Left lobe of liver (tissue), 2 donors: Measurements from ENCODE around the gene AACS. TPM values are rescaled to one million over a fixed set of nuclear protein-coding genes. Genes with fewer than 3 reads are reported as not detected.
"Not testable (repeated sequence)": the region's sequence is repeated elsewhere in the genome, so short reads cannot be mapped to it uniquely, and the experiment has no call there.

Source experiments
- ATAC-seq: fragments of 200-7000 bp; cut with Tn5 transposase; one replicate; pipeline ENCODE4 v1.9.1; 2020; ENCODE audit warnings: mild to moderate bottlenecking, moderate library complexity
- DNase-seq: peaks from one replicate; pipeline ENCODE4 v3.0.0-alpha.2; 2020; ENCODE audit warnings: low spot score
- total RNA-seq: library from RNA; stranded (reverse); gene quantifications from one replicate; pipeline ENCODE4 v1.2.1, GENCODE V29; 2021
- donor health status: DM: no; HTN: no; CAD: no; lungs with moderate emphysema.
- donor health status: DM: no; HTN: yes; CAD: no.

Gene AACS
- total RNA-seq, 1 donor from 2014 or later, result 3.6 TPM

DNA sequence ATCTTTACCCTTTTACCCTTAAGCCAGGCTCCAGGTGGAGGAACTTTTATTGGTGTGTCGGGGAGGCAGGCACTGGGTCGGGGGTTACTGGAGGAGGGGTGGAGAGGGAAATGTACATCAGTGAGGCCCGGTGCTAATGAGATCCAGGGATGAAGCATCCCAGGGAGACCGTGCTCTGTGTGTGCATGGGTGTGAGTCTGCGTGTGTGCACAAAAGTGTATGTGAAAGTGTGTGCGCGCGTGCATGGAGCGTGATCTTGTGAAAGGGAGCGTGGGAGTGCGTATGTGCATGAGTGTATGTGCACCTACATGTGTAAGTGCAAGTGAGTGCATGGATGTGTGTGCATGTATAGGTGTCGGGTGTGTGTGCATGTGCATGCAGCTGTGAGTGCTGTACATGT lies 55.3 kb downstream of the AACS start:
- no peak for ATAC-seq
- DNase-seq, result no peak

DNA sequence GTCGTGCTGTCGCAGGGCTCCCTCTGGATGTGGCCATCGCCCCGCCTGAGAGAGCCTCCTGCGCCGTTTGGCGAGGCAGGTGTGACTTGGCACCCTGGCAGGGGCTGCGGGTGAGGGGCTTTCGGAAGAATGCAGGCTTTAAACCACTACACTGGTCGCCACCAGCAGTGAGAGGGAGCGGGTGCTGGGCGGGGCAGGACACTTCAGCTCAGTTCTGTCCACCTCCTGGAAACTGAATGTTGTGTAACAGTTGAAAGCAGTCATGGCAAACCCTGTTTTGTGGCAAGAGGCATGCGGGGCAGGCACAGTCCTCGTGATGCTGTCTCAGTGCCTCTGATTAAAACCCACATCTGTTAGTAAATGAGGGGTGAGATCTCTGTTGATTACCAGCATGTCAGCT lies 55.9 kb downstream of the AACS start:
- no peak for DNase-seq
- ATAC-seq, result no peak

DNA sequence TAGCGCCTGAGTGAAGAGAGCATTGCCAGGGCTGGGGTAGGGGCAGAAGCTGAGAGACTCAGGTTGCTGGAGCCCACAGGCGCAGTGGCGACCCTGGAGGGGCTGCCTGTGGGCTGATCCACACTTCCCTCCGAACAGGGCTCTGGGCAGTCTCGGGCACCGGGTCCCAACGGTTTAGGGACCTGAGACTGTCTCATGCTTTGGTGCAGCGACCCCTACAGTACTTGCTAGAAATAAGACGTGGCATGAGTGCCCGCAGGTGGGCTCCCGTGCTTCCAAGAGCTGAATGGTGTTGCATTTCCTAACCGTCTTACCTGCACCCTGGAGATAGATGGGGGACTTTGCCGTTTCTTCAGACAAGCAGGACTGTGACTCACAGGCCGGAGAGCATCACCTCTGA lies 57.4 kb downstream of the AACS start:
- DNase-seq (no peak), ATAC-seq (no peak)

DNA sequence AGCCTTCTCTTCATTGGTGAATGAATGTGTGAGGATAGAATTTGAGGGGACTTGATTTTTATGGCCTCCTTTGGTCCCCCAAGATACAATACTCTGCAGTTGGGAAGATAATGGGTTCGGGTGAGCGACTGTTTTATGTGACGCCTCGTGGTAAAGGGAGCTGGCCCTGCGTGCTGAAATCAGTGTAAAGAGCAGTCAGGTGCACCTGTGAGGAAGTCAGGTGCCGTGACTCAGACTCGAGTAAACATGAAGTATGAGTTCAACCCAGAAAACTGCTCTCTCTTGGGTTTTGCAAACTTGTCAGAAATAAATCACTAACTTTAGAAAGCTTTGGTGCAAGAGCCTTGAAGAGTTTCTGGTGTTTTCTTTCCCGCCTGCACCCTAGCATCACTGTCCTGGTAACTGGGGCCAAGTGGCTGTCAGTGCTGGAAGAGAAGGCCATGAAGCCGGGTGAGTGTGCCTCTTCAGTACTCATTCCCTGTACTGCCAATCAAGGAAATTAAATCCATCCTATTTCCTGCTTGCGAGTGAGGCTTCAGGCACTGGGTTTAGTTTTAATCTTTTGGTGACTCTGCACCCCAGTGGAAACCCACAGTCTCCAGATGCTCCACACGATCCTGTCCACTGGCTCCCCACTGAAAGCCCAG lies 59.2 kb downstream of the AACS start:
- DNase-seq (no peak), ATAC-seq (no peak)

GRCh38 chr12:125125271-125125670 lies 60.0 kb downstream of the AACS start:
- ATAC-seq (no peak), DNase-seq (no peak)

GRCh38 chr12:125128439-125129178 lies 63.4 kb downstream of the AACS start:
- ATAC-seq, result no peak
- DNase-seq, result no peak

DNA sequence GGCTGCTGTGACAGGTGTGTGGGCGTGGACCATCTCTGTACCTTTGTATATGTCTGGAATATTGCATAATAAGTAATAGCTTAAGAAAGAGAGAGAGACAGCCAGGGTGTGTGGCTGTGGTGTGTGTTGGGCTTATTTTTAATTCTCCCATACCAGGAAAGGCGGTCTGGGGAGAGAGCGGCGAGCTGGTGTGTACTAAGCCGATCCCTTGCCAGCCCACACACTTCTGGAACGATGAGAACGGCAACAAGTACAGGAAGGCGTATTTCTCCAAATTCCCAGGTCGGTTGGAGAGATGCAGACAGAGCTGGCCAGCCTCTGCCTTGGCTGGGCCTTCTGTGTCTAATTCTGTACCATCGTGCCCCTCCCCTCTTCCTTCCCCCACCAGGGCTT lies 63.9 kb downstream of the AACS start:
- DNase-seq, result no peak
- ATAC-seq, result no peak

DNA sequence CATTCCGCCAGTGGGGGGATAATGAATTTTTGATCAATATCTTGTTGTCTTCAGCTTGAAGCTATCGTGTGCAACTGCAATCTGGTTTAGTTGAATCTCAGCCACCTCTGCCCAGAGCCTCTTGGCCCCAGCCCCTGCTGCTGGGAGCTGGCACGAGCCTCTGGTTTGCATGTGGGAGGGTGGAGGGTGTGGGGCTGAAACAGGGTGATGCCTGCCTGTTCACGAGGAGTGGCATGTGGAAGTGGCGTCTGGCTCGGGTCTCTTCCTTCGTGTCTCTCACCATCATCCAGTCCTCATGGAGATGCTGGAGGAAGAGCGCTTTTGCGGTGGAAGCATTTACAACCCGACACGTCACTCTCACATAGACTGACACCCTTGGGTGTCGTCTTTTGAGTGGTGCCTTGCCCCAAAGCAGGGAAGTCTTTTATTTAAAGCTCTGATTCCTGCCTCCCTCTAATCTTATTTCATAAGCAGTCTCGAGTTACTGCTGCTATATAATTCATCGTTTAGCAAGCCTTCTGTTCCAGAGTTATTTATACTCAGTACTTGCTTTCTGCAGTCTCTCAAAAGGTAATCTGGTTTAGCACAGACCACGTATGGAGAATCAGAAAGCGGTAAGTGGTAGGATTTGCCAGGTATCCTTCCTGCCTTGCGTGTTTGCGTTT lies 64.5 kb downstream of the AACS start:
- DNase-seq (no peak), ATAC-seq (no peak)

DNA sequence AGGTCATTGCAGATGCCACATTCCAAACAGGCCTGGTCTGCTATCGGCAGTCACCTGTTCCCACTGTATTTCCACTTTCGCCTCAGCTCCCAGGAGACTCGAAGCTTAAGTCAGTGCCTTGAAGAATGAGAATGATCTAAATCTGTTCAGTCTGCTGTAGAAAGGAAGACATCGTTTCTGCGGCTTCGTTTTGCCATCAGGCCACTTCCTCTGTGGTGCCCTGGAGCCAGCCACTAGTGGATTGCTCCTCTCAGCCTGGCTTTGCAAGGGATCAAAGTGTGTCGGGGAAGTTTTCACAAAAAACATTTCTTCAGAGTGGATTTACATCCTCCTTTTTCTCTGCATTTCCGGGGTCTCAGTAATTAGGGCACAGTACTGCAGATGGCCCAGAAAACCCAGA lies 66.7 kb downstream of the AACS start:
- no peak for ATAC-seq

GRCh38 chr12:125132698-125133400 lies 67.6 kb downstream of the AACS start:
- no peak for ATAC-seq
- DNase-seq, result no peak

More for the DNA sequence above, 66.7 kb downstream of the AACS start:
- DNase-seq, result no peak

DNA sequence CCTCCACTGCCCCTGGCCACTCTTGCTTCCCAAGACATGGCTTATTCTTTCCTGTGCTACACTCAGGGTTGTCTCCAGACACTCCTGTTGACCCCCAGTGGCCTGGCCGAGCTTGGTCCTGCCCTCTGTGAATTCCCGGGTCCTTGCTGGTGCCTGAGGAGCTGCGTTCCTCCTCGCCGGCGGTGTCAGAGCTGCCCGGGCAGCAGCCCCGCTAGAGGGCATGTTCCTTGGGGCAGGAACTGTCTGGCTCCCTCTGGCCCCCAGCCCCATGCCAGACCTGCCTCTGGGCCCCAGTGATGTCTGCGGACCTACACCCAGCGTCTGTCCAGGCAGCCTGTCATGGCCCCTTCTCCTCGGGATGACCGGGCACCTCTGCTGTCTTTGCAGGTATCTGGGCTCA lies 68.4 kb downstream of the AACS start:
- ATAC-seq (no peak), DNase-seq (no peak)

DNA sequence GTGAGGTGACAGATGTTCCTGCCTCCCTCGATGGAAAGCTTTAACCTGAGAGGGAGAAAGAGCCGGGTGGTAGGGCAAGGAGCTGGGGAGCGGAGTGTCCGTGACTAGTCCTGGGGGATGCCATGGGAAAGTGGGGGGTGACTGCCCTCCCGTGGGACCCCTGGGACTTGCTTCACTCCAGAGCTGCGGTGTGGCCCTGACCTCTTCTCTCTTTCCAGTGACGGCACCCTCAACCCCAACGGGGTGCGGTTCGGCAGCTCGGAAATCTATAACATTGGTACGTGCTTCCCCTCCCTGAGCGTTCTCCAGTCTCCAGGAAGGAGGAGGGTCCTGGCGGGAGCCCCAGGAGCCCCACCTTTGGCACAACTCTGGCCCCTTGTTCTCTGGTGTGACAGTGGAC lies 69.3 kb downstream of the AACS start:
- ATAC-seq (no peak), DNase-seq (no peak)

DNA sequence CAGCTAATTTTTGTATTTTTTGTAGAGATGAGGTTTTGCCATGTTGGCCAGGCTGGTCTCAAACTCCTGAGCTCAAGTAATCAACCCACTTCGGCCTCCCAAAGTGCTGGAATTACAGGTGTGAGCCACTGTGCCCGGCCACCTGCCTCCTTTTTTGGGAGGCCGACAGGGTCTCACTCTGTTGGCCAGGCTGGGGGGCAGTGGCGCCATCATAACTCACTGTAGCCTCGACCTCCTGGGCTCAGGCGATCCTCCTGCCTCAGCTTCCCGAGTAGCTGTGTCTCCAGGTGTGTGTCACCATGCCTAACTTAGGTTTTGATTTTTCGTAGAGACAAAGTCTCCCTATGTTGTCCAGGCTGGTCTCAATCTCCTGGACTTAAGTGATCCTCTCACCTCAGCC lies 70.7 kb downstream of the AACS start:
- ATAC-seq (no peak), DNase-seq (no peak)

DNA sequence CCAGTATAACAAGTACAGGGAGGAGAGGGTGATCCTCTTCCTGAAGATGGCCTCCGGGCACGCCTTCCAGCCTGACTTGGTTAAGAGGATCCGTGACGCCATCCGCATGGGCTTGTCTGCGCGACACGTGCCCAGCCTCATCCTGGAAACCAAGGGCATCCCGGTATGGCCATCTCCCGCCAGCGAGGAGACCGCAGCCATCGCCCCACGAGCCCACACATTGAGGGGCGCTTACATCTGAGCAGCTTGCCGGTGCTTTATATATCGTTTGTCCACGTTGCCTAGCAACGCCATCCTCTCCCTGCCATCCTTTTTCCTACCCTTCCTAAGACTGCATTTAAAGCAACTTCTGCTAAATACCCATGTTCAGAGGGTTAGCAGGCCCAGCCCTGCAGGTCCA lies 71.5 kb downstream of the AACS start:
- DNase-seq (no peak), ATAC-seq (no peak)

GRCh38 chr12:125137766-125138344 lies 72.6 kb downstream of the AACS start:
- DNase-seq (no peak), ATAC-seq (no peak)

- DNase-seq (no peak), ATAC-seq (no peak)
These were observed 75.3 kb downstream of the AACS start for GRCh38 chr12:125140279-125141209.

DNA sequence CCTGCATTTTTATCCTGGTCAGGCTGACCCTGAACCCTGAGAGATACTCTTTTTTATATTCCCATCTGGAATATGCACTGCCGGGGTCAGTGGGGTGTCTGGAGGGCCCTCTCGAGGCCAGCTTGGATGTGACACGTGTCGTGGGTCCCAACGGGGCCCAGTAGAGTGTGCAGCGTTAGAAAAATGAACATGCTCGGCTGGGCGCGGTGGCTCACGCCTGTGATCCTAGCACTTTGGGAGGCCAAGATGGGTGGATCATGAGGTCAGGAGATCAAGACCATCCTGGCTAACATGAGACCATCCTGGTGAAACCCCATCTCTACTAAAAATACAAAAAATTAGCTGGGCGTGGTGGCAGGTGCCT lies 76.0 kb downstream of the AACS start:
- not testable (repeated sequence) for ATAC-seq, DNase-seq

DNA sequence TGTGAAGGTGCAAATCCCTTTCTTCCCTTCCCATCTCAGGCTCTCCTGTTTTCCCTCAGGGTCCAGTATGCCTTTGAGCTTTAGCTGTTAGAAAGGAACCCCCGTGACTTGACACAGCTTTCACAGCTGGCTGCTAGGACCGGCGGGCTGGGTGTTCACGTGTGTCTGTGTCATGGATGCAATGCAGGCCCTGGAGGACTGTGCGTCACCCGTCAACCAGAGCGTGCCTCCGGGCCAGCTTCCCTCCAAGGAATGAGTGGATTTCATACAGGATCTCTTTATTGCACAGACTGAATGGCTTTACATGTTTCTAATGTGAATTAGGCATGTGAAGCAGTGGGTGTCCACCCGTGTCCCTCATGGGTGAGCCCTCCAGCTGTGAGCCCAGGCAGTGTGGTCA lies 77.4 kb downstream of the AACS start:
- DNase-seq, result no peak
- no peak for ATAC-seq

GRCh38 chr12:125143491-125143890 lies 78.3 kb downstream of the AACS start:
- ATAC-seq (no peak), DNase-seq (no peak)

GRCh38 chr12:125145196-125145595 lies 80.0 kb downstream of the AACS start:
- ATAC-seq (no peak), DNase-seq (no peak)
